ENCODE measurements around the gene PPP3CA.
"Not testable (repeated sequence)": the region's sequence is repeated elsewhere in the genome, so short reads cannot be mapped to it uniquely, and the experiment has no call there.

- not testable (repeated sequence) for TF ChIP-seq EZH2phosphoT487 (IDR thresholded peaks at IDR 0.05; ENCODE audit: insufficient read depth, low read depth); EZH2 (IDR thresholded peaks at IDR 0.05; ENCODE audit: insufficient read depth, poor library complexity, severe bottlenecking)
Measured at GRCh38 chr4:100991332-100992069, 355.8 kb downstream of the PPP3CA start.
